ENCODE measurements around the gene PPP3CA. TPM values are rescaled to one million over a fixed set of nuclear protein-coding genes. Genes with fewer than 3 reads are reported as not detected.

Gene PPP3CA
- polyA plus RNA-seq, 1 donor (not counting 4 experiments of a cell fraction or from before 2014, with no cell fraction given), result 43.3 TPM

GRCh38 chr4:101148551-101148950, 198.8 kb downstream of the PPP3CA start:
- dilution Hi-C loops (cut with MboI; ENCODE audit: extremely low pct_ligation_motif_present, low sequenced_read_pairs), result no loop called here
- H3K27ac ChIP-seq (ENCODE audit: control insufficient read depth, insufficient read depth, low read length), result no peak overlapping the region
- no peaks in the 10 kb centered on the region for H3K36me3 ChIP-seq (ENCODE audit: control insufficient read depth in 2 of 2, extremely low read depth in 1 of 2, insufficient read depth in 2 of 2, low read length in 2 of 2)
- no peak overlapping the region for H2AFZ ChIP-seq (ENCODE audit: control insufficient read depth, low read length)
- no peaks in the 10 kb centered on the region for H3K9me3 ChIP-seq (ENCODE audit: control insufficient read depth, low read depth, low read length)
- no peak overlapping the region for H3K4me3 ChIP-seq (ENCODE audit: control insufficient read depth in 2 of 3, extremely low read depth in 1 of 3, insufficient read depth in 2 of 3, low read depth in 1 of 3, low read length in 3 of 3)
- no peak overlapping the region for H3K9ac ChIP-seq (ENCODE audit: control insufficient read depth, extremely low read depth, insufficient read depth, low read length)
- peaks cover 9% of the 10 kb centered on the region for H3K4me1 ChIP-seq (ENCODE audit: control insufficient read depth, extremely low read depth, insufficient read depth, low read length)
- no peaks in the 10 kb centered on the region for H3K27me3 ChIP-seq (ENCODE audit: control insufficient read depth, extremely low read depth, insufficient read depth, low read length)
- H4K20me1 ChIP-seq (ENCODE audit: control insufficient read depth, extremely low read depth, insufficient read depth, low read length), result no peaks in the 10 kb centered on the region
- TF ChIP-seq CTCF (optimal IDR thresholded peaks at IDR 0.05 in 1 of 3, IDR thresholded peaks at IDR 0.05 in 1 of 3, conservative IDR thresholded peaks at IDR 0.05 in 1 of 3; ENCODE audit: extremely low read depth in 1 of 3, insufficient read depth in 2 of 3, low read length in 3 of 3), result no peak
- no peak for TF ChIP-seq EZH2 (IDR thresholded peaks at IDR 0.05; ENCODE audit: low read length)
- H3K9me1 ChIP-seq (ENCODE audit: control insufficient read depth, extremely low read depth, insufficient read depth, low read length), result no peaks in the 10 kb centered on the region
- no peak for FAIRE-seq
- no peak for DNase-seq (ENCODE audit: low read depth, low spot score)
- H3K79me2 ChIP-seq (ENCODE audit: control insufficient read depth, insufficient read depth, low read length), result peaks cover 14% of the 10 kb centered on the region
- no peak overlapping the region for H3K4me2 ChIP-seq (ENCODE audit: control insufficient read depth, extremely low read depth, insufficient read depth, low read depth, low read length)

- no peaks in the 10 kb centered on the region for H3K9me1 ChIP-seq (ENCODE audit: control insufficient read depth, extremely low read depth, insufficient read depth, low read length)
- H3K79me2 ChIP-seq (ENCODE audit: control insufficient read depth, insufficient read depth, low read length), result peaks cover 12% of the 10 kb centered on the region
- no peak overlapping the region for H3K27ac ChIP-seq (ENCODE audit: control insufficient read depth, insufficient read depth, low read length)
- FAIRE-seq (no peak), DNase-seq (ENCODE audit: low read depth, low spot score) (no peak)
- dilution Hi-C loops (cut with MboI; ENCODE audit: extremely low pct_ligation_motif_present, low sequenced_read_pairs), result no loop called here
- no peak overlapping the region for H3K4me2 ChIP-seq (ENCODE audit: control insufficient read depth, extremely low read depth, insufficient read depth, low read depth, low read length)
- H3K9me3 ChIP-seq (ENCODE audit: control insufficient read depth, low read depth, low read length), result no peaks in the 10 kb centered on the region
- no peaks in the 10 kb centered on the region for H4K20me1 ChIP-seq (ENCODE audit: control insufficient read depth, extremely low read depth, insufficient read depth, low read length)
- no peak overlapping the region for H3K4me3 ChIP-seq (ENCODE audit: control insufficient read depth in 2 of 3, extremely low read depth in 1 of 3, insufficient read depth in 2 of 3, low read depth in 1 of 3, low read length in 3 of 3)
- H3K36me3 ChIP-seq (ENCODE audit: control insufficient read depth in 2 of 2, extremely low read depth in 1 of 2, insufficient read depth in 2 of 2, low read length in 2 of 2), result no peaks in the 10 kb centered on the region
- H3K9ac ChIP-seq (ENCODE audit: control insufficient read depth, extremely low read depth, insufficient read depth, low read length), result no peak overlapping the region
- TF ChIP-seq CTCF (optimal IDR thresholded peaks at IDR 0.05 in 1 of 3, IDR thresholded peaks at IDR 0.05 in 1 of 3, conservative IDR thresholded peaks at IDR 0.05 in 1 of 3; ENCODE audit: extremely low read depth in 1 of 3, insufficient read depth in 2 of 3, low read length in 3 of 3) (no peak), EZH2 (IDR thresholded peaks at IDR 0.05; ENCODE audit: low read length) (no peak)
- peaks cover 10% of the 10 kb centered on the region for H3K4me1 ChIP-seq (ENCODE audit: control insufficient read depth, extremely low read depth, insufficient read depth, low read length)
- no peak overlapping the region for H2AFZ ChIP-seq (ENCODE audit: control insufficient read depth, low read length)
- H3K27me3 ChIP-seq (ENCODE audit: control insufficient read depth, extremely low read depth, insufficient read depth, low read length), result no peaks in the 10 kb centered on the region
Measured at GRCh38 chr4:101147283-101147682, 200.0 kb downstream of the PPP3CA start.
